ENCODE measurements around the gene SLC1A2. TPM values are rescaled to one million over a fixed set of nuclear protein-coding genes. Genes with fewer than 3 reads are reported as not detected.

The SLC1A2 gene
- total RNA-seq, 1 experiment from 2014 or later: 0.25 TPM

DNA sequence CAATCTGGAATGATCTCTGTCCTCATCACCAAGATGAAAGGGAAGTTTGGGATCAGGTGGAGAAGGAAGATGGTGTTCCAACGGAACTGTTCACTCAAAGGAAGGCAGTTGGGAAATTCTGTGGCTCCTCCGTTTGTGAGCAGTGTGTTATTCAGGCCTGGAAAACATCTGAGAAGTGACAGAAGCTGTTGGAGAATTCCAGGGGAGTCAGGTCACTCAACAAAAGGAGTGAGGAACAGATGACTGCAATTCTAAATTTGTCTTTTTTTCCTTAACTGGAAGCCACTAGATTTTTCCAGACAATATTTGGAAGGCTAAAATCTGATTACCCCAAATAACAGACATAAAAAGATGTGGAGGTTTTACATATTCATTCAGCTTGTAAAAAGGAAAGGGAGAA, 172.6 kb downstream of the SLC1A2 start:
- no TSS peak for BruUV-seq (replicated peaks)

More for the DNA sequence above, 172.6 kb downstream of the SLC1A2 start:
- no peaks in the 10 kb centered on the region for H3K4me1 ChIP-seq (ENCODE audit: control insufficient read depth in 1 of 2, insufficient read depth in 2 of 2, low read length in 2 of 2)
- intact Hi-C loops (cut with micrococcal nuclease): no loop called here
- no peak overlapping the region for H3K27ac ChIP-seq (ENCODE audit: low read depth, low read length)
- H3K9ac ChIP-seq (ENCODE audit: low read length): no peak overlapping the region
- H3K9me2 ChIP-seq (ENCODE audit: insufficient read depth): no peaks in the 10 kb centered on the region
- ATAC-seq (no peak), DNase-seq (ENCODE audit: low read depth, low spot score) (no peak)
- H3K27me3 ChIP-seq (ENCODE audit: insufficient read depth, low read length): no peaks in the 10 kb centered on the region
- TF ChIP-seq CBX3 (IDR thresholded peaks at IDR 0.05; ENCODE audit: low read depth): no peak
- no peak for TF ChIP-seq ZNF274 (IDR thresholded peaks at IDR 0.05; ENCODE audit: low read depth, low read length)
- no peak for TF ChIP-seq RAD21 (IDR thresholded peaks at IDR 0.05; ENCODE audit: low read depth)
- no peak for TF ChIP-seq CEBPB (IDR thresholded peaks at IDR 0.05; ENCODE audit: low read depth)
- no peak for TF ChIP-seq SIN3A (IDR thresholded peaks at IDR 0.05; ENCODE audit: low read depth)
- TF ChIP-seq CTCF (IDR thresholded peaks at IDR 0.05 in 2 of 3, conservative IDR thresholded peaks at IDR 0.05 in 1 of 3; ENCODE audit: borderline replicate concordance in 1 of 3, insufficient read depth in 1 of 3, low read depth in 2 of 3, low read length in 2 of 3): no peak
- no peak for TF ChIP-seq POLR2A (IDR thresholded peaks at IDR 0.05; ENCODE audit: borderline replicate concordance, extremely low read depth, insufficient read depth, insufficient read length)
- no peak for TF ChIP-seq REST (IDR thresholded peaks at IDR 0.05; ENCODE audit: low read depth)
- TF ChIP-seq TCF7L2 (IDR thresholded peaks at IDR 0.05; ENCODE audit: borderline replicate concordance, extremely low read depth, insufficient read depth, insufficient read length): no peak
- TF ChIP-seq FOSL1 (IDR thresholded peaks at IDR 0.05; ENCODE audit: low read depth): no peak
- no peak for TF ChIP-seq EZH2phosphoT487 (IDR thresholded peaks at IDR 0.05; ENCODE audit: borderline replicate concordance)
- no peak for TF ChIP-seq ELF1 (IDR thresholded peaks at IDR 0.05; ENCODE audit: borderline replicate concordance, low read depth)
- no peak for TF ChIP-seq POLR2AphosphoS5 (IDR thresholded peaks at IDR 0.05; ENCODE audit: low read depth, low read length)
- no peak for TF ChIP-seq JUND (IDR thresholded peaks at IDR 0.05)
- no peak for TF ChIP-seq ZFX (IDR thresholded peaks at IDR 0.05)
- TF ChIP-seq SP1 (IDR thresholded peaks at IDR 0.05; ENCODE audit: low read depth): no peak
- no peak for TF ChIP-seq YY1 (IDR thresholded peaks at IDR 0.05; ENCODE audit: extremely low read depth, insufficient replicate concordance, low read depth, low read length)
- H2AFZ ChIP-seq (ENCODE audit: low read depth, low read length, poor library complexity, severe bottlenecking): no peak overlapping the region
- H4K20me1 ChIP-seq (ENCODE audit: insufficient read depth): no peaks in the 10 kb centered on the region
- POLR2A ChIA-PET: no interaction called here
- H3K4me2 ChIP-seq (ENCODE audit: low read length): no peak overlapping the region
- H3K4me3 ChIP-seq (replicated peaks in 1 of 2; ENCODE audit: low read depth in 1 of 2, low read length in 2 of 2): no peak overlapping the region
- no peaks in the 10 kb centered on the region for H3K79me2 ChIP-seq (ENCODE audit: insufficient read depth, low read length)
- peaks cover 5 to 8% of the 10 kb centered on the region in 2 experiments; a peak in 2 of 4 replicates for H3K9me3 ChIP-seq (ENCODE audit: control insufficient read depth in 1 of 2, insufficient read depth in 1 of 2, low read depth in 1 of 2, low read length in 2 of 2)
- no peaks in the 10 kb centered on the region for H3K36me3 ChIP-seq (ENCODE audit: control insufficient read depth in 1 of 2, insufficient read depth in 2 of 2, low read length in 2 of 2)
- RAD21 ChIA-PET (ENCODE audit: low non-redundant PET in 1 of 2, low total read pairs in 2 of 2, uncharacterized antibody in 2 of 2, unreplicated experiment in 2 of 2): no interaction called here
- CTCF ChIA-PET: interaction anchor here (1.7 kb wide), 1 partner anchor 9 kb away, joined by 8 read pairs; no protein-coding TSS in a partner anchor

Measured in HCT116 (cell line).